Activated CD8-positive, alpha-beta memory T cell treated with anti-CD3 and anti-CD28 coated beads for 48 hours (primary cell): ENCODE data around the gene ESR1.
"Not testable (repeated sequence)": the region's sequence is repeated elsewhere in the genome, so short reads cannot be mapped to it uniquely, and the experiment has no call there.

ENCODE experiments used
- DNase-seq, 3 experiments: peaks; one replicate each; pipeline ENCODE4 v3.0.0-alpha.2; 2020; ENCODE audit warnings: low read depth in 2 of 3, low spot score in 2 of 3

ESR1 gene

GRCh38 chr6:151811081-151811480 lies 3.6 kb downstream of the ESR1 start:
- DNase-seq: no peak

GRCh38 chr6:151813858-151814257 lies 6.4 kb downstream of the ESR1 start:
- no peak for DNase-seq

GRCh38 chr6:151814614-151815013 lies 7.1 kb downstream of the ESR1 start:
- no peak for DNase-seq

GRCh38 chr6:151822252-151823111 lies 15.0 kb downstream of the ESR1 start:
- no peak for DNase-seq

- DNase-seq: no peak
Measured at GRCh38 chr6:151826517-151827142, 19.1 kb downstream of the ESR1 start.

- DNase-seq: no peak
Measured at GRCh38 chr6:151832710-151833109, 25.2 kb downstream of the ESR1 start.

GRCh38 chr6:151835396-151835795 lies 27.9 kb downstream of the ESR1 start:
- DNase-seq: no peak

- no peak for DNase-seq
Measured at GRCh38 chr6:151837223-151837622, 29.7 kb downstream of the ESR1 start.

- DNase-seq: no peak
Measured at GRCh38 chr6:151842816-151843215, 35.3 kb downstream of the ESR1 start.

GRCh38 chr6:151847064-151847463 lies 39.6 kb downstream of the ESR1 start:
- no peak for DNase-seq

GRCh38 chr6:151850479-151851003 lies 43.1 kb downstream of the ESR1 start:
- no peak for DNase-seq

- no peak for DNase-seq
Measured at GRCh38 chr6:151858294-151858693, 50.8 kb downstream of the ESR1 start.

GRCh38 chr6:151862461-151862860 lies 55.0 kb downstream of the ESR1 start:
- no peak for DNase-seq

- DNase-seq: not testable (repeated sequence)
Measured at GRCh38 chr6:151867361-151867869, 59.9 kb downstream of the ESR1 start.

- DNase-seq: no peak
Measured at GRCh38 chr6:151869345-151869744, 61.9 kb downstream of the ESR1 start.

GRCh38 chr6:151869787-151870186 lies 62.3 kb downstream of the ESR1 start:
- no peak for DNase-seq

GRCh38 chr6:151870375-151870774 lies 62.9 kb downstream of the ESR1 start:
- no peak for DNase-seq

- DNase-seq: no peak
Measured at GRCh38 chr6:151875524-151875923, 68.0 kb downstream of the ESR1 start.

- no peak for DNase-seq
Measured at GRCh38 chr6:151876122-151876521, 68.6 kb downstream of the ESR1 start.

GRCh38 chr6:151877458-151877857 lies 70.0 kb downstream of the ESR1 start:
- DNase-seq: no peak

GRCh38 chr6:151881231-151881630 lies 73.7 kb downstream of the ESR1 start:
- DNase-seq: no peak

GRCh38 chr6:151882206-151882605 lies 74.7 kb downstream of the ESR1 start:
- no peak for DNase-seq
